HG03196 (cell line): ENCODE data around the gene CLBA1.
A peak's percentile ranks its signal among the peaks of the same experiment; 100 is the strongest.
"Not testable (repeated sequence)": the region's sequence is repeated elsewhere in the genome, so short reads cannot be mapped to it uniquely, and the experiment has no call there.

Experiments
- ATAC-seq: cut with Tn5 transposase; IDR thresholded peaks from one replicate; pipeline ENCODE4 v1.9.1; 2021; ENCODE audit not compliant: unreplicated experiment

CLBA1 gene

DNA sequence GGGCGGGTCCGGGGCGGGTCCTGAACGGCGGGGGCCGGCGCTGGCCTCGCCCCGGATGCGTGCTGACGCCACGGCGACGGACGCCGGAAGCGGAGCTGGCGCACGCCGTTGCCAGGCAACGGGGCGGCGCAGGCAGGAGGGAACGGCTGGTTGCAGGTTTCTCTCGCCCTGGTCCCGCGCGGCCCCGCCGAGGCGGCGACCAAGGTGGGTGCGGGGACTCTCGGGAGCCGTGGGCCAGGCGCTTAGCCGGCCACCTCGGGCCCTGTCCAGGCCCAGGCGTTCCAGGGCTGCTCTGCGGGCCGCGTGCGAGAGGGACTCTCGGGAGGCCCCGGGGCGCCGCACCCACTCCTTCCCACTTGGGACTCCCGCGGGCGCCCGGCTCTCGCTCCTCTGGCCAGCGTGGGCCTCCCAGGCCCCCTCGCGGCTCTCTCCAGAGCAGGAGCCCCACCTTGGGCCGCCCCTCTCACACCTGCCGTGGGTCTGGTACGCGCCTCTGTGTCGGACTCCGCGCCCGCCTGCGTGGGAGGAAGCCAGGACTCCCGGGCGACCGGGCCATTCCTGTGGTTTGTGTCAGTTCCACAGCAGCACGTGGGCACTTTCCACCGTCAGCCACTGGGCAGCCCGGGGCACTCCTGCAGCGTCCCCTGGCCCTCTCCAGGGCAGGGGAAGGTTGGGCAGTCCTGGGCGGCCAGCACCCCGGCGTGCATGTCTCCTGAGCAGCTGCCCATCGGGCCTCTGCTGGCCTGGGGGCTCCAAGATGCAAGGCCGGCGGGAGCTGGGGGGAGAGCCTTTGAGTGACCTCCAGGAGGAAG lies at the start of gene CLBA1:
Gene CLBA1, plus strand, starts transcription at position 114 of the 812 bp plus-strand sequence. Its CDS starts 644 bp downstream, at position 758.
- ATAC-seq: peak; percentile 85

- ATAC-seq: no peak
Measured at GRCh38 chr14:104935955-104936354, 49.6 kb upstream of the CLBA1 start.

- ATAC-seq: no peak
Measured at GRCh38 chr14:104936361-104937155, 49.0 kb upstream of the CLBA1 start.

GRCh38 chr14:104937161-104937560 lies 48.4 kb upstream of the CLBA1 start:
- ATAC-seq: no peak

- no peak for ATAC-seq
Measured at GRCh38 chr14:104937694-104938365, 47.8 kb upstream of the CLBA1 start.

- ATAC-seq: no peak
Measured at GRCh38 chr14:104938436-104938835, 47.2 kb upstream of the CLBA1 start.

GRCh38 chr14:104938960-104939359 lies 46.6 kb upstream of the CLBA1 start:
- no peak for ATAC-seq

DNA sequence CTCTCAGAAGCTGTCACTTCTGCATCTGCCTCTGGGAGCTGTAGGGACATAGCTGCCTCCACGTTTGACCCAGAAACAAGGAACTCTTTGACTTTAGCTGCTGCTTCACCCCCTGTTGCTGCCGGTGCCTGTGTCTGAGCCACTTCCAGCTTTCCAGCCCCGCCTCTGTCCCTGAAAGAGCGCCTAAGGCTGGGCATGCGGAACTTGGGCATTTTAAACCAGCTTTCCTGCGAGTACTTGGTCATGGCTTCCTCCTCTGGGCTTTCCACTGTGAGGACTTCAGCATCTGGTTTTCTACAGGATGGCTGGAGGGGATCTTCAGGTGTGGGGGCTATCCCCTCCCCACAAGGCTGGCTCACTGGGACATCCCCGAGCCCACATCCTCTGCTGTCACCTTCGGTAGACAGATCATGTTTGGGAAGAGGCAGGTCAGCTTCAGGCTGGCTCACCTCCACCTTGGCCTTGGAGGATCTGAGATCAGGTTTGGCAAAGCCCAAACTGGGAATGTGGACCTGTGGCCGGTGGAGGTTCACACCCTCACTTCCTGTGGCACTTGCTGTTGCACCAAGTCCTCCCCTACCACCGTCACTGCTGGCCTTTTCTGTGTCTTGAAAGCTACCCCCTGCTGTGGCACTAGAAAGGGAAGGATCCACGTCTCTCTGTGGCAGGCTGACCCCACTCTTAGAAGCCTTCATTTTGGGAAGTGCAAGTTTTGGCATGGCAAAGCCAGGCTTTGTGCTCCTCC lies 45.8 kb upstream of the CLBA1 start:
- ATAC-seq: no peak

DNA sequence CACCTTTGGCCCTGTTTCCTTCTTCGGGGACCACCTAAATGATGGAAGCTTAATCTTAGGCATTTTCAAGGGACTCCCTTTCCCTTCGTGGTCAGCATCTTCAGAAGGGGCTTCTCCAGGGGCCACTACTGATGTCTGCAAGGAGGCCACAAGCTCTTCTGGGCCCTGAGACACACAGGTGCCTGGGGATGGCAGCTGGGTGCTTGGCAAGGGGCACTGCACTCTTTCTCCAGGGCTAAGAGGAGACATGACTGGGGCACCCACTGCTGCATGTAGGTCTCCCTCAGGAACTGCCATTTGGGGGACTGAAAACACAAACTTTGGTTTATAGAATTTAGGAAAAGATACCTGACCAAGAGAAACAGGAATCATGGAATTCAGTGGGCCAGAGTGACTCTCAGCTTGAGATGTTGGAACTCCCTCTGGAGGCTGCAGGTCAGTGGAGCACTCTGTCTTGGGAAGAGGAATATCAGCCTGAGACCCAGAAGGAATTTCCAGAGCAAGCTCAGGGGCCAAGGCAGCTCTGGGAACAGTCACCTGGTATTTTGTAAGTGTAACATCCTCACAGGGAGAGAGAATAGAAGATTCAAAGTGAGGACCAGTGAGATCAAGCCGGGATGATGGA lies 45.0 kb upstream of the CLBA1 start:
- ATAC-seq: no peak

GRCh38 chr14:104941508-104942365 lies 43.9 kb upstream of the CLBA1 start:
- no peak for ATAC-seq

GRCh38 chr14:104942586-104942985 lies 43.0 kb upstream of the CLBA1 start:
- ATAC-seq: no peak

- ATAC-seq: not testable (repeated sequence)
Measured at GRCh38 chr14:104943216-104944015, 42.2 kb upstream of the CLBA1 start.

GRCh38 chr14:104944016-104944308 lies 41.6 kb upstream of the CLBA1 start:
- not testable (repeated sequence) for ATAC-seq

- not testable (repeated sequence) for ATAC-seq
Measured at GRCh38 chr14:104944436-104945205, 41.0 kb upstream of the CLBA1 start.

DNA sequence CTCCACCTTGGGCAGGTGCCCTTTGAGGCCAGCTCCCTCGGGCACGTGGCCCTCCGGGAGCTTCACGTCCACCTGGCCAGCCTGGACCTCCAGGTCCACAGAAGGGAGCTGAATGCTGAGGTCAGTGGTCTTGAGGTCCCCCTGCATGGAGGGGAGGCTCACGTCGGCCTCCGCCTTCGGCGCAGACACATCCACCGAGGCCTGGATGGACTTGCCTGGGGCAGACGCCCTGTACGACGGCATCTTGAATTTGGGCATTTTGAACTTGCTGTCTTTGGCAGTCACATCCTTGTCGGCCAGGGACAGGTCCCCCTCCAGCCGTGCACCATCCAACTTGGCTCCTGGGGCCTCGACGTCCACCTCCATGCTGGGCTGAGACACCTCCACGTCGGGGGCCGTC lies 40.3 kb upstream of the CLBA1 start:
- ATAC-seq: not testable (repeated sequence)

- not testable (repeated sequence) for ATAC-seq
Measured at GRCh38 chr14:104945986-104946965, 39.3 kb upstream of the CLBA1 start.

GRCh38 chr14:104947201-104947600 lies 38.4 kb upstream of the CLBA1 start:
- not testable (repeated sequence) for ATAC-seq
